GM19043 (cell line): ENCODE results near the gene CAMSAP3.

ENCODE experiments used
- ATAC-seq: cut with Tn5 transposase; IDR thresholded peaks from one replicate; pipeline ENCODE4 v1.9.1; 2021; ENCODE audit warnings: low read depth; ENCODE audit not compliant: unreplicated experiment

The CAMSAP3 gene

GRCh38 chr19:7644550-7644877, 48.9 kb downstream of the CAMSAP3 start:
- no peak for ATAC-seq

GRCh38 chr19:7645163-7645562, 49.5 kb downstream of the CAMSAP3 start:
- ATAC-seq = no peak

GRCh38 chr19:7645656-7646425, 50.2 kb downstream of the CAMSAP3 start:
- ATAC-seq = no peak

- no peak for ATAC-seq
Measured at GRCh38 chr19:7646426-7646700, 50.7 kb downstream of the CAMSAP3 start.

GRCh38 chr19:7647156-7647555, 51.5 kb downstream of the CAMSAP3 start:
- no peak for ATAC-seq

- no peak for ATAC-seq
Measured at GRCh38 chr19:7648265-7649014, 52.8 kb downstream of the CAMSAP3 start.

- ATAC-seq = no peak
Measured at GRCh38 chr19:7650148-7650547, 54.5 kb downstream of the CAMSAP3 start.

- no peak for ATAC-seq
Measured at GRCh38 chr19:7652061-7652641, 56.5 kb downstream of the CAMSAP3 start.

- ATAC-seq = no peak
Measured at GRCh38 chr19:7654401-7654800, 58.7 kb downstream of the CAMSAP3 start.

- ATAC-seq = no peak
Measured at GRCh38 chr19:7655581-7655980, 59.9 kb downstream of the CAMSAP3 start.

- ATAC-seq = no peak
Measured at GRCh38 chr19:7657131-7657751, 61.6 kb downstream of the CAMSAP3 start.

- ATAC-seq = no peak
Measured at GRCh38 chr19:7658219-7658686, 62.6 kb downstream of the CAMSAP3 start.

GRCh38 chr19:7661744-7662538, 66.3 kb downstream of the CAMSAP3 start:
- ATAC-seq = no peak

- ATAC-seq = no peak
Measured at GRCh38 chr19:7662657-7663056, 67.0 kb downstream of the CAMSAP3 start.

- ATAC-seq = no peak
Measured at GRCh38 chr19:7663706-7664105, 68.0 kb downstream of the CAMSAP3 start.

GRCh38 chr19:7665076-7665475, 69.4 kb downstream of the CAMSAP3 start:
- no peak for ATAC-seq
